PC-9 (cell line): ENCODE measurements around the gene TRAF1. TPM values are rescaled to one million over a fixed set of nuclear protein-coding genes. Genes with fewer than 3 reads are reported as not detected.

Source experiments
- BruUV-seq: library from RNA; stranded (reverse); fragments of 400-500 nt; replicated peaks from 2 replicates; lab custom pipeline; 2021; lab: Mats Ljungman, UMichigan
- CTCF ChIA-PET: fragments of 300-600 bp; sonication (Branson Sonifier 250); formaldehyde crosslinking; loops from one replicate; lab custom pipeline; 2022; ENCODE audit warnings: antibody characterized with exemption; lab: Charles Lee
- POLR2A ChIA-PET: fragments of 300-600 bp; sonication (Branson Sonifier 250); formaldehyde crosslinking; loops from one replicate; lab custom pipeline; 2022; ENCODE audit warnings: antibody characterized with exemption; ENCODE audit not compliant: unreplicated experiment; lab: Charles Lee
- DNase-seq, 2 experiments: peaks; one replicate each; pipeline versions ENCODE4 v3.0.0 to v3.0.0-alpha.2; 2015 to 2022; ENCODE audit warnings: mixed read lengths in 1 of 2
- H2AFZ ChIP-seq: fragments of 200-600 bp; sonication (generic); 2 replicates; pipeline ENCODE4 v1.8.1; 2017; ENCODE audit warnings: antibody characterized with exemption
- H3F3A ChIP-seq: fragments of 200-600 bp; sonication (generic); 2 replicates; pipeline ENCODE4 v1.8.1; 2017; ENCODE audit warnings: antibody characterized with exemption, mild to moderate bottlenecking, low read depth; ENCODE audit not compliant: insufficient read depth
- H3K27ac ChIP-seq: fragments of 200-600 bp; sonication (generic); 2 replicates; pipeline ENCODE4 v1.6.1; 2016; ENCODE audit warnings: mixed run types
- H3K27me3 ChIP-seq: fragments of 200-600 bp; sonication (generic); 2 replicates; pipeline ENCODE4 v1.6.1; 2016; ENCODE audit warnings: low read depth, mixed run types; ENCODE audit not compliant: insufficient read depth
- H3K36me3 ChIP-seq: fragments of 200-600 bp; sonication (generic); 2 replicates; pipeline ENCODE4 v1.6.1; 2016; ENCODE audit warnings: low read depth, mixed run types
- H3K4me1 ChIP-seq: fragments of 200-600 bp; sonication (generic); replicated peaks from 2 replicates; pipeline ENCODE4 v1.6.1; 2016; ENCODE audit warnings: mixed run types; ENCODE audit not compliant: insufficient read depth
- H3K4me2 ChIP-seq: fragments of 200-600 bp; sonication (generic); 2 replicates; pipeline ENCODE4 v1.6.1; 2017; ENCODE audit warnings: mixed run types
- H3K4me3 ChIP-seq: fragments of 200-600 bp; sonication (generic); 2 replicates; pipeline ENCODE4 v1.6.1; 2016; ENCODE audit warnings: mixed run types
- H3K79me2 ChIP-seq: fragments of 200-600 bp; sonication (generic); 2 replicates; pipeline ENCODE4 v1.6.1; 2017; ENCODE audit warnings: low read depth, mixed run types
- H3K9me2 ChIP-seq: fragments of 200-600 bp; sonication (generic); 2 replicates; pipeline ENCODE4 v1.8.1; 2017; ENCODE audit warnings: mild to moderate bottlenecking; ENCODE audit not compliant: insufficient read depth
- H3K9me3 ChIP-seq: fragments of 200-600 bp; sonication (generic); 2 replicates; pipeline ENCODE4 v1.8.1; 2016; ENCODE audit warnings: low read depth; ENCODE audit not compliant: insufficient read depth
- H4K20me1 ChIP-seq: fragments of 200-600 bp; sonication (generic); 2 replicates; pipeline ENCODE4 v1.8.1; 2017; ENCODE audit not compliant: insufficient read depth
- CTCF ChIP-seq: fragments of 200-600 bp; sonication (generic); conservative IDR thresholded peaks from 2 replicates; pipeline ENCODE4 v1.6.1; 2017; ENCODE audit warnings: mixed run types, antibody characterized with exemption, mild to moderate bottlenecking, moderate library complexity
- EZH2 ChIP-seq: fragments of 200-600 bp; sonication (generic); IDR thresholded peaks from 2 replicates; pipeline ENCODE4 v1.8.0; 2017; ENCODE audit warnings: antibody characterized with exemption, low read depth
- intact Hi-C: fragments of 100-400 bp; cut with micrococcal nuclease; formaldehyde crosslinking; loops from one replicate; pipeline ENCODE4 v1.10.0; 2022; ENCODE audit not compliant: unreplicated experiment
- total RNA-seq: library from RNA; stranded (reverse); gene quantifications from 2 replicates; pipeline ENCODE4 v1.2.3, GENCODE V29; 2021

Gene TRAF1
- total RNA-seq, 1 experiment from 2014 or later: 2.7 TPM

GRCh38 chr9:120914396-120914795 is 12.2 kb downstream of the TRAF1 start:
- no TSS peak for BruUV-seq

GRCh38 chr9:120913647-120914264 is 12.8 kb downstream of the TRAF1 start:
- DNase-seq: peak in 1 of 2 experiments; percentile 22
- Histone ChIP-seq H3K36me3 (no peaks in the 10 kb centered on the region), H3K9me3 (no peaks in the 10 kb centered on the region), H3K27ac (no peak overlapping the region), H3K9me2 (no peaks in the 10 kb centered on the region), H3K27me3 (no peaks in the 10 kb centered on the region), H3F3A (no peaks in the 10 kb centered on the region), H3K4me3 (no peak overlapping the region), H3K4me1 (peaks cover 7% of the 10 kb centered on the region), H3K79me2 (no peaks in the 10 kb centered on the region), H3K4me2 (no peak overlapping the region), H2AFZ (no peak overlapping the region), H4K20me1 (no peaks in the 10 kb centered on the region)
- ChIA-PET POLR2A (no interaction called here), CTCF (no interaction called here)
- no peak for TF ChIP-seq CTCF
- no TSS peak for BruUV-seq
- intact Hi-C loops: no loop called here

More at GRCh38 chr9:120914396-120914795, 12.2 kb downstream of the TRAF1 start:
- H3K4me3 ChIP-seq: no peak overlapping the region
- no peaks in the 10 kb centered on the region for H3K9me3 ChIP-seq
- TF ChIP-seq CTCF (no peak), EZH2 (no peak)
- no peak overlapping the region for H2AFZ ChIP-seq
- H3K27me3 ChIP-seq: no peaks in the 10 kb centered on the region
- CTCF ChIA-PET: no interaction called here
- H3K4me1 ChIP-seq: peaks cover 7% of the 10 kb centered on the region
- no peaks in the 10 kb centered on the region for H3F3A ChIP-seq
- H3K4me2 ChIP-seq: no peak overlapping the region
- no peak for DNase-seq
- H3K27ac ChIP-seq: no peak overlapping the region
- intact Hi-C loops: no loop called here
- no peaks in the 10 kb centered on the region for H4K20me1 ChIP-seq
- POLR2A ChIA-PET: no interaction called here
- H3K9me2 ChIP-seq: no peaks in the 10 kb centered on the region
- no peaks in the 10 kb centered on the region for H3K79me2 ChIP-seq
- no peaks in the 10 kb centered on the region for H3K36me3 ChIP-seq

- H3K4me2 ChIP-seq: no peak overlapping the region
- TF ChIP-seq EZH2: no peak
- no peak for TF ChIP-seq CTCF
- ChIA-PET CTCF (no interaction called here), POLR2A (no interaction called here)
- no peaks in the 10 kb centered on the region for H3K9me3 ChIP-seq
- no peak overlapping the region for H3K27ac ChIP-seq
- no peak overlapping the region for H3K4me3 ChIP-seq
- H3K79me2 ChIP-seq: no peaks in the 10 kb centered on the region
- no TSS peak for BruUV-seq
- no peaks in the 10 kb centered on the region for H3K9me2 ChIP-seq
- intact Hi-C loops: no loop called here
- DNase-seq: no peak
- H3F3A ChIP-seq: no peaks in the 10 kb centered on the region
- H4K20me1 ChIP-seq: no peaks in the 10 kb centered on the region
- H3K4me1 ChIP-seq: peaks cover 7% of the 10 kb centered on the region
- no peak overlapping the region for H2AFZ ChIP-seq
- H3K27me3 ChIP-seq: no peaks in the 10 kb centered on the region
- no peaks in the 10 kb centered on the region for H3K36me3 ChIP-seq
These were observed 13.5 kb downstream of the TRAF1 start for GRCh38 chr9:120912958-120913646.
